GM12878 (cell line): Measurements from ENCODE around the gene GFOD2. TPM values are rescaled to one million over a fixed set of nuclear protein-coding genes. Genes with fewer than 3 reads are reported as not detected.

Experiments
- ATAC-seq: fragments of 200-7000 bp; cut with Tn5 transposase; 3 replicates; pipeline ENCODE4 v1.9.1; 2020; ENCODE audit warnings: mild to moderate bottlenecking, moderate library complexity
- BruUV-seq: library from RNA; stranded (reverse); fragments of 400-500 nt; replicated peaks from 2 replicates; lab custom pipeline; 2021; lab: Mats Ljungman, UMichigan
- CTCF ChIA-PET: fragments of 300-600 bp; sonication (Branson Sonifier 250); formaldehyde crosslinking; extraction: SDS; loops from one replicate; lab custom pipeline; 2021; ENCODE audit warnings: inconsistent platforms; lab: Yijun Ruan, JAX
- POLR2A ChIA-PET: fragments of 350-600 bp; formaldehyde crosslinking; extraction: SDS; loops from one replicate; lab custom pipeline; 2021; ENCODE audit warnings: inconsistent platforms; lab: Charles Lee
- RAD21 ChIA-PET: fragments of 300-600 bp; sonication (Branson Sonifier 250); formaldehyde crosslinking; loops from one replicate; lab custom pipeline; 2023; ENCODE audit warnings: antibody characterized with exemption; ENCODE audit not compliant: unreplicated experiment; lab: Charles Lee
- SMC1A ChIA-PET: fragments of 300-600 bp; sonication (Branson Sonifier 250); formaldehyde crosslinking; loops from one replicate; lab custom pipeline; 2023; ENCODE audit not compliant: unreplicated experiment, uncharacterized antibody; lab: Charles Lee
- DNase-seq: peaks from one replicate; pipeline ENCODE4 v3.0.0-alpha.2; 2011; ENCODE audit warnings: low read depth, low spot score
- FAIRE-seq: peaks from 3 replicates; lab custom pipeline; 2011; peaks lifted over from hg19 to GRCh38; lab: Jason Lieb, UNC
- H2AFZ ChIP-seq: 2 replicates; pipeline ENCODE4 v1.6.0; 2011; ENCODE audit warnings: low read depth, low read length, control low read depth; ENCODE audit not compliant: control insufficient read depth
- H3K27ac ChIP-seq: 2 replicates; pipeline ENCODE4 v1.5.1; 2011; ENCODE audit warnings: control low read depth; ENCODE audit not compliant: control insufficient read depth, insufficient read depth
- H3K27me3 ChIP-seq, 2 experiments: replicated peaks in 1 of 2; 2 replicates each; pipeline versions ENCODE4 v1.6.0 to v1.6.1; 2011; ENCODE audit warnings: low read length in 1 of 2; ENCODE audit not compliant: control insufficient read depth in 2 of 2, insufficient read depth in 2 of 2
- H3K36me3 ChIP-seq, 2 experiments: 2 replicates each; pipeline ENCODE4 v1.5.1; 2011; ENCODE audit warnings: low read length in 1 of 2; ENCODE audit not compliant: control insufficient read depth in 2 of 2, insufficient read depth in 2 of 2
- H3K4me1 ChIP-seq: 2 replicates; pipeline ENCODE4 v1.6.1; 2011; ENCODE audit warnings: mild to moderate bottlenecking, low read length, moderate library complexity, mixed read lengths; ENCODE audit not compliant: control insufficient read depth, insufficient read depth
- H3K4me2 ChIP-seq: 2 replicates; pipeline ENCODE4 v1.6.0; 2011; ENCODE audit warnings: control low read depth; ENCODE audit not compliant: control insufficient read depth, insufficient read depth
- H3K4me3 ChIP-seq: fragments of 200-600 bp; sonication (generic); 2 replicates; pipeline ENCODE4 v1.5.1; 2016
- H3K79me2 ChIP-seq: 2 replicates; pipeline ENCODE4 v1.6.0; 2011; ENCODE audit warnings: low read length; ENCODE audit not compliant: control insufficient read depth, insufficient read depth
- H3K9ac ChIP-seq: 2 replicates; pipeline ENCODE4 v1.8.0; 2011; ENCODE audit warnings: low read length, control low read depth, mixed read lengths; ENCODE audit not compliant: control insufficient read depth, insufficient read depth
- H3K9me3 ChIP-seq: replicated peaks from 3 replicates; pipeline ENCODE4 v1.5.1; 2011; ENCODE audit warnings: mild to moderate bottlenecking, low read length; ENCODE audit not compliant: control insufficient read depth, insufficient read depth
- H4K20me1 ChIP-seq: 2 replicates; pipeline ENCODE4 v1.6.0; 2011; ENCODE audit not compliant: control insufficient read depth, insufficient read depth
- JUND ChIP-seq: IDR thresholded peaks from 2 replicates; pipeline ENCODE4 v1.6.1; 2012; ENCODE audit warnings: low read depth, mild to moderate bottlenecking, low read length, improper control_type of control experiment, moderate library complexity
- MAX ChIP-seq: IDR thresholded peaks from 2 replicates; pipeline ENCODE4 v1.6.1; 2012; ENCODE audit warnings: low read depth, low read length, improper control_type of control experiment
- MEF2B ChIP-seq: fragments of 450-650 bp; IDR thresholded peaks from 2 replicates; pipeline ENCODE4 v1.6.1; 2018; ENCODE audit warnings: mild to moderate bottlenecking, moderate library complexity; ENCODE audit not compliant: partially characterized antibody, poor library complexity, severe bottlenecking
- NFXL1 ChIP-seq: fragments of 450-650 bp; IDR thresholded peaks from 2 replicates; pipeline ENCODE4 v1.6.1; 2017; ENCODE audit warnings: antibody characterized with exemption, mild to moderate bottlenecking, borderline replicate concordance
- SKIL ChIP-seq: fragments of 450-650 bp; IDR thresholded peaks from 2 replicates; pipeline ENCODE4 v1.6.1; 2017; ENCODE audit warnings: mild to moderate bottlenecking, low read depth, inconsistent platforms; ENCODE audit not compliant: poor library complexity, severe bottlenecking
- TAF1 ChIP-seq: IDR thresholded peaks from 2 replicates; pipeline ENCODE4 v1.6.1; 2011; ENCODE audit warnings: mild to moderate bottlenecking, low read depth, low read length, borderline replicate concordance
- TARDBP ChIP-seq: IDR thresholded peaks from 2 replicates; pipeline ENCODE4 v1.6.1; 2016; ENCODE audit warnings: borderline replicate concordance
- ZBTB33 ChIP-seq: fragments of 450-650 bp; IDR thresholded peaks from 2 replicates; pipeline ENCODE4 v1.6.1; 2017; ENCODE audit warnings: mild to moderate bottlenecking
- WGBS: methylation state at CpG from one replicate; pipeline ENCODE4 v1.1.6; 2016; ENCODE audit warnings: low lambda C conversion rate; ENCODE audit not compliant: insufficient replicate concordance, insufficient coverage; ENCODE audit errors: missing lambda C conversion rate; 5-methylcytosine and 5-hydroxymethylcytosine counted together
- in situ Hi-C: fragments of 300-500 bp; cut with MboI; formaldehyde crosslinking; loops from 9 replicates; pipeline ENCODE4 v1.14.3; 2018; ENCODE audit warnings: mixed read lengths
- intact Hi-C: fragments of 100-400 bp; cut with micrococcal nuclease; formaldehyde crosslinking; loops from one replicate; pipeline ENCODE4 v1.14.2; 2022; ENCODE audit not compliant: unreplicated experiment
- polyA plus RNA-seq, 11 experiments: library from polyadenylated mRNA; depleted of rRNA in 4 of 11; unstranded in 6 of 11; stranded (reverse) in 5 of 11; fragments of >200 nt; fragmentation: Nextera tagmentation in 4 of 11; fragmentation: Illumina TruSeq in 1 of 11; extraction: Ambion mirVana in 4 of 11; extraction: Trizol in 1 of 11; gene quantifications; 1 replicate in 1 of 11; 2 replicates in 10 of 11; pipeline versions ENCODE4 v1.2.1 to v1.2.3, GENCODE V29; 2011 to 2016; ENCODE audit warnings: inconsistent platforms in 2 of 11, missing spikeins in 2 of 11, low read depth in 1 of 11
- total RNA-seq, 4 experiments: library from RNA; depleted of rRNA in 3 of 4; stranded (reverse); fragments of >200 nt in 3 of 4; fragmentation: Illumina TruSeq in 1 of 4; extraction: Trizol in 1 of 4; gene quantifications; 2 replicates each; pipeline versions ENCODE4 v1.2.1 to v1.2.3, GENCODE V29; 2013 to 2021

Gene GFOD2
- total and polyA plus RNA-seq, 10 of the 15 experiments (the other 5 are each of a cell fraction or from before 2014, with no cell fraction given), result 2.0 to 15.9 (median 12.0) TPM

GRCh38 chr16:67731071-67731752 is 12.1 kb upstream of the GFOD2 start:
- TF ChIP-seq MAX (no peak), NFXL1 (no peak), TAF1 (no peak), SKIL (no peak), JUND (no peak), TARDBP (no peak), MEF2B (no peak), ZBTB33 (no peak)
- DNase-seq (no peak), ATAC-seq (no peak), FAIRE-seq (no peak)
- H4K20me1 ChIP-seq, result no peaks in the 10 kb centered on the region
- WGBS, result 86% methylated on average over 9 of the region's 9 CpGs
- no peak overlapping the region for H3K27ac ChIP-seq
- H2AFZ ChIP-seq, result no peak overlapping the region
- intact Hi-C loops, result no loop called here
- no TSS peak for BruUV-seq
- no peaks in the 10 kb centered on the region for H3K27me3 ChIP-seq
- H3K4me1 ChIP-seq, result no peaks in the 10 kb centered on the region
- ChIA-PET SMC1A (no interaction called here), CTCF (interaction anchor here (1.1 kb wide), 1 partner anchor 85 kb away, joined by 3 read pairs; no protein-coding TSS in a partner anchor), POLR2A (no interaction called here), RAD21 (interaction anchor here (0.5 to 1.2 kb wide), 2 partner anchors 55 to 86 kb away, joined by 3 read pairs; partner anchors contain the start of gene CARMIL2)
- H3K4me3 ChIP-seq, result no peak overlapping the region
- no peaks in the 10 kb centered on the region for H3K79me2 ChIP-seq
- in situ Hi-C loops, result no loop called here
- H3K9ac ChIP-seq, result no peak overlapping the region
- H3K9me3 ChIP-seq, result no peaks in the 10 kb centered on the region
- no peak overlapping the region for H3K4me2 ChIP-seq
- peaks cover 21 to 32% of the 10 kb centered on the region in 2 experiments; a peak in 3 of 4 replicates for H3K36me3 ChIP-seq
